Endothelial cell of umbilical vein (primary cell): ENCODE results near the gene SLC26A3.

Experiments
- EZH2 ChIP-seq: IDR thresholded peaks from 2 replicates; pipeline ENCODE4 v1.6.1; 2012; ENCODE audit warnings: borderline replicate concordance, low read depth, mild to moderate bottlenecking, moderate library complexity, low read length, inconsistent platforms; ENCODE audit not compliant: severe bottlenecking
- POLR2A ChIP-seq: IDR thresholded peaks from 2 replicates; pipeline ENCODE4 v1.6.1; 2012; ENCODE audit warnings: low read depth, mild to moderate bottlenecking, control low read depth, low read length
- TF ChIP-seq, protein P1 (sequence below), 2 donors: IDR thresholded peaks; 1 replicate in 1 of 2; 2 replicates in 1 of 2; pipeline ENCODE4 v1.5.1; 2011; ENCODE audit warnings: low read length in 2 of 2, mild to moderate bottlenecking in 2 of 2, moderate library complexity in 2 of 2, control low read depth in 1 of 2, inconsistent platforms in 1 of 2, low read depth in 1 of 2; ENCODE audit not compliant: insufficient read depth in 1 of 2; ENCODE audit errors: extremely low read depth in 1 of 2

DNA sequence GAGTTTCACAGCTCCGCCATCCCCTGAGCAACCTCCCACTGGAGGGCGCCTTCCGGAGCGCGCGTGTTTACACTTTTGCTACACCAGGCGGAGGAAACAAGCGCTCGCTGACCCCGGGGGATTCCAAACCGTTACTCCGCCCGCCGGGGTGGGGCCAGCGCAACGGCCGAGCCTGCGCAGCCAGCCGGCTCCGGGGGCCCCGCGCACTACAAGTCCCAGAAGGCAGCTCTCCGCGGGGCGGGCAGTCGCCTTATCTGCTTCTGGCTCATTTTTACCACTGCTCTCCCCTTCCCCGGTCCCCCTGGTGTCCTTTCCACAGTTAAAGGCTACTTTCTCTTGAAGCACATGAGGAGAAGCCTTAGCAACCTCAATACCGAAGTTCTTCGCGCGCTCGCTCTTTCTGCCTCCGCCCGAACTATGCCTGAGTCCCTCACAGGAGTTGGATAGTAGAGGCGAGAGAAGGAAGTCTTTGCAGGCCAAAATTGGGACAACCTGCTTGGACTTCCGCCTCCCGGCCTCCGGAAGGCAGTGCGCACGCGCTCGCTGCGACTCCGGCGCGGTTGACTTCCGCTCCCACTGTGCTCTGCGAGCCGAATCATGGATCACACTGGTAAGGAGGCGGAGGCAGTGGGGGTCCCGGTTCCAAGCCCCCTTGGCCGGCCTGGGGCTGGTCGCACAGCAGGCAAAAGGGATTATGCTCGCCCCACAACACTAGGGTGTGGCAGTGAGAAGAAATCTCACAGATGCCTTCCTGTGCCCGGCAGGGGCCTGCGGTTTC lies 59.3 kb downstream of the SLC26A3 start, which contains the start of gene CBLL1:
- TF ChIP-seq, protein P1, sequence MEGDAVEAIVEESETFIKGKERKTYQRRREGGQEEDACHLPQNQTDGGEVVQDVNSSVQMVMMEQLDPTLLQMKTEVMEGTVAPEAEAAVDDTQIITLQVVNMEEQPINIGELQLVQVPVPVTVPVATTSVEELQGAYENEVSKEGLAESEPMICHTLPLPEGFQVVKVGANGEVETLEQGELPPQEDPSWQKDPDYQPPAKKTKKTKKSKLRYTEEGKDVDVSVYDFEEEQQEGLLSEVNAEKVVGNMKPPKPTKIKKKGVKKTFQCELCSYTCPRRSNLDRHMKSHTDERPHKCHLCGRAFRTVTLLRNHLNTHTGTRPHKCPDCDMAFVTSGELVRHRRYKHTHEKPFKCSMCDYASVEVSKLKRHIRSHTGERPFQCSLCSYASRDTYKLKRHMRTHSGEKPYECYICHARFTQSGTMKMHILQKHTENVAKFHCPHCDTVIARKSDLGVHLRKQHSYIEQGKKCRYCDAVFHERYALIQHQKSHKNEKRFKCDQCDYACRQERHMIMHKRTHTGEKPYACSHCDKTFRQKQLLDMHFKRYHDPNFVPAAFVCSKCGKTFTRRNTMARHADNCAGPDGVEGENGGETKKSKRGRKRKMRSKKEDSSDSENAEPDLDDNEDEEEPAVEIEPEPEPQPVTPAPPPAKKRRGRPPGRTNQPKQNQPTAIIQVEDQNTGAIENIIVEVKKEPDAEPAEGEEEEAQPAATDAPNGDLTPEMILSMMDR (IDR thresholded peaks at IDR 0.05; ENCODE audit: extremely low read depth in 1 of 2, insufficient read depth in 1 of 2, low read depth in 1 of 2, low read length in 2 of 2) = peak; percentile 65 to 76
- TF ChIP-seq EZH2 = no peak
- peak; percentile 2 for TF ChIP-seq POLR2A
